Heart left ventricle (tissue), 13 donors: ENCODE data around the gene CCDC85C.

Experiments used
- POLR2A ChIP-seq, 2 donors: fragments of 450-650 bp; IDR thresholded peaks; one replicate each; pipeline ENCODE4 v1.6.1; 2017; ENCODE audit warnings: antibody characterized with exemption in 2 of 2, mild to moderate bottlenecking in 2 of 2, moderate library complexity in 2 of 2
- TF ChIP-seq, protein P1 (sequence below), 12 donors: fragments of 200-600 bp; sonication (generic) in 4 of 12; IDR thresholded peaks; one replicate each; pipeline versions ENCODE4 v1.5.0 to v1.8.0; 2018 to 2022; ENCODE audit warnings: antibody characterized with exemption in 12 of 12, mild to moderate bottlenecking in 5 of 12
- donor health status: ischemic (EF 13 %, LVEDD 7.1; RV severe dilation, severe dysfunction).
- donor health status: DM: no; HTN: yes; CAD: no.
- donor health status: DM: no; HTN: no; CAD: no.
- donor health status: ischemic (EF 25% LVEDD 6.9; RV normal size, moderate dysfunction).
- donor health status: ischemic (EF 25% LVEDD 5.7; RV mildly dilated, moderate dysfunction).
- donor health status: ischemic (EF 35%, LVEDD 5.7; RV mildly dilated, moderate dysfunction).
- donor health status: nonischemic (EF 11% LVEDD 7.7; RV severe dilation, severe dysfunction).
- donor health status: DM: yes; HTN: yes; CAD: no.
- donor health status: PGD.
- donor health status: ischemic (EF 29% LVEDD 5.4; RV normal size, mild dysfunction).
- donor health status: nonischemic (EF 23%, LVEDD 6.1; RV moderate dilation, normal function).

- TF ChIP-seq, protein P1, sequence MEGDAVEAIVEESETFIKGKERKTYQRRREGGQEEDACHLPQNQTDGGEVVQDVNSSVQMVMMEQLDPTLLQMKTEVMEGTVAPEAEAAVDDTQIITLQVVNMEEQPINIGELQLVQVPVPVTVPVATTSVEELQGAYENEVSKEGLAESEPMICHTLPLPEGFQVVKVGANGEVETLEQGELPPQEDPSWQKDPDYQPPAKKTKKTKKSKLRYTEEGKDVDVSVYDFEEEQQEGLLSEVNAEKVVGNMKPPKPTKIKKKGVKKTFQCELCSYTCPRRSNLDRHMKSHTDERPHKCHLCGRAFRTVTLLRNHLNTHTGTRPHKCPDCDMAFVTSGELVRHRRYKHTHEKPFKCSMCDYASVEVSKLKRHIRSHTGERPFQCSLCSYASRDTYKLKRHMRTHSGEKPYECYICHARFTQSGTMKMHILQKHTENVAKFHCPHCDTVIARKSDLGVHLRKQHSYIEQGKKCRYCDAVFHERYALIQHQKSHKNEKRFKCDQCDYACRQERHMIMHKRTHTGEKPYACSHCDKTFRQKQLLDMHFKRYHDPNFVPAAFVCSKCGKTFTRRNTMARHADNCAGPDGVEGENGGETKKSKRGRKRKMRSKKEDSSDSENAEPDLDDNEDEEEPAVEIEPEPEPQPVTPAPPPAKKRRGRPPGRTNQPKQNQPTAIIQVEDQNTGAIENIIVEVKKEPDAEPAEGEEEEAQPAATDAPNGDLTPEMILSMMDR (IDR thresholded peaks at IDR 0.05): no peak
- TF ChIP-seq POLR2A (IDR thresholded peaks at IDR 0.05): no peak
Observed at GRCh38 chr14:99630202-99630601, 26.2 kb upstream of the CCDC85C start.
